ENCODE data around the gene KMT2D. TPM values are rescaled to one million over a fixed set of nuclear protein-coding genes. Genes with fewer than 3 reads are reported as not detected.

The KMT2D gene
- total and polyA plus RNA-seq, 2 of the 8 experiments (the other 6 are each of a cell fraction or from before 2014, with no cell fraction given), result 9.1 to 86.3 TPM

DNA sequence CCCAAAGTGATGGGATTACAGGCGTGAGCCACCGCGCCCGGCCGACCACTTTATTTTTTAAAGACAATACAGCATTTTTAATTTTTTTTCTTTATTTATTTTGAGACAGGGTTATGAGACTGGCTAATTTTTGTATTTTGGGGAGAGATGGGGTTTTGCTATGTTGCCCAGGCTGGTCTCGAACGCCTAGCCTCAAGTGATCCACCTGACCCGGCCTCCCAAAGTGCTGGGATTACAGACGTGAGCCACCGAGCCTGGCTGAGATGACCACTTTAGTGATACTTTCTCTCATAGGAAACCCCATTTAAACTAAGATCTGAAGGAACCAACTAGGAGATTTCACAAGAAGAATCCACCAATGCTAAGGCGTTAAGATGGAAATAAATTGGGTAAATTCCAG lies 10.4 kb upstream of the KMT2D start (continued):
- TF ChIP-seq, protein P1, sequence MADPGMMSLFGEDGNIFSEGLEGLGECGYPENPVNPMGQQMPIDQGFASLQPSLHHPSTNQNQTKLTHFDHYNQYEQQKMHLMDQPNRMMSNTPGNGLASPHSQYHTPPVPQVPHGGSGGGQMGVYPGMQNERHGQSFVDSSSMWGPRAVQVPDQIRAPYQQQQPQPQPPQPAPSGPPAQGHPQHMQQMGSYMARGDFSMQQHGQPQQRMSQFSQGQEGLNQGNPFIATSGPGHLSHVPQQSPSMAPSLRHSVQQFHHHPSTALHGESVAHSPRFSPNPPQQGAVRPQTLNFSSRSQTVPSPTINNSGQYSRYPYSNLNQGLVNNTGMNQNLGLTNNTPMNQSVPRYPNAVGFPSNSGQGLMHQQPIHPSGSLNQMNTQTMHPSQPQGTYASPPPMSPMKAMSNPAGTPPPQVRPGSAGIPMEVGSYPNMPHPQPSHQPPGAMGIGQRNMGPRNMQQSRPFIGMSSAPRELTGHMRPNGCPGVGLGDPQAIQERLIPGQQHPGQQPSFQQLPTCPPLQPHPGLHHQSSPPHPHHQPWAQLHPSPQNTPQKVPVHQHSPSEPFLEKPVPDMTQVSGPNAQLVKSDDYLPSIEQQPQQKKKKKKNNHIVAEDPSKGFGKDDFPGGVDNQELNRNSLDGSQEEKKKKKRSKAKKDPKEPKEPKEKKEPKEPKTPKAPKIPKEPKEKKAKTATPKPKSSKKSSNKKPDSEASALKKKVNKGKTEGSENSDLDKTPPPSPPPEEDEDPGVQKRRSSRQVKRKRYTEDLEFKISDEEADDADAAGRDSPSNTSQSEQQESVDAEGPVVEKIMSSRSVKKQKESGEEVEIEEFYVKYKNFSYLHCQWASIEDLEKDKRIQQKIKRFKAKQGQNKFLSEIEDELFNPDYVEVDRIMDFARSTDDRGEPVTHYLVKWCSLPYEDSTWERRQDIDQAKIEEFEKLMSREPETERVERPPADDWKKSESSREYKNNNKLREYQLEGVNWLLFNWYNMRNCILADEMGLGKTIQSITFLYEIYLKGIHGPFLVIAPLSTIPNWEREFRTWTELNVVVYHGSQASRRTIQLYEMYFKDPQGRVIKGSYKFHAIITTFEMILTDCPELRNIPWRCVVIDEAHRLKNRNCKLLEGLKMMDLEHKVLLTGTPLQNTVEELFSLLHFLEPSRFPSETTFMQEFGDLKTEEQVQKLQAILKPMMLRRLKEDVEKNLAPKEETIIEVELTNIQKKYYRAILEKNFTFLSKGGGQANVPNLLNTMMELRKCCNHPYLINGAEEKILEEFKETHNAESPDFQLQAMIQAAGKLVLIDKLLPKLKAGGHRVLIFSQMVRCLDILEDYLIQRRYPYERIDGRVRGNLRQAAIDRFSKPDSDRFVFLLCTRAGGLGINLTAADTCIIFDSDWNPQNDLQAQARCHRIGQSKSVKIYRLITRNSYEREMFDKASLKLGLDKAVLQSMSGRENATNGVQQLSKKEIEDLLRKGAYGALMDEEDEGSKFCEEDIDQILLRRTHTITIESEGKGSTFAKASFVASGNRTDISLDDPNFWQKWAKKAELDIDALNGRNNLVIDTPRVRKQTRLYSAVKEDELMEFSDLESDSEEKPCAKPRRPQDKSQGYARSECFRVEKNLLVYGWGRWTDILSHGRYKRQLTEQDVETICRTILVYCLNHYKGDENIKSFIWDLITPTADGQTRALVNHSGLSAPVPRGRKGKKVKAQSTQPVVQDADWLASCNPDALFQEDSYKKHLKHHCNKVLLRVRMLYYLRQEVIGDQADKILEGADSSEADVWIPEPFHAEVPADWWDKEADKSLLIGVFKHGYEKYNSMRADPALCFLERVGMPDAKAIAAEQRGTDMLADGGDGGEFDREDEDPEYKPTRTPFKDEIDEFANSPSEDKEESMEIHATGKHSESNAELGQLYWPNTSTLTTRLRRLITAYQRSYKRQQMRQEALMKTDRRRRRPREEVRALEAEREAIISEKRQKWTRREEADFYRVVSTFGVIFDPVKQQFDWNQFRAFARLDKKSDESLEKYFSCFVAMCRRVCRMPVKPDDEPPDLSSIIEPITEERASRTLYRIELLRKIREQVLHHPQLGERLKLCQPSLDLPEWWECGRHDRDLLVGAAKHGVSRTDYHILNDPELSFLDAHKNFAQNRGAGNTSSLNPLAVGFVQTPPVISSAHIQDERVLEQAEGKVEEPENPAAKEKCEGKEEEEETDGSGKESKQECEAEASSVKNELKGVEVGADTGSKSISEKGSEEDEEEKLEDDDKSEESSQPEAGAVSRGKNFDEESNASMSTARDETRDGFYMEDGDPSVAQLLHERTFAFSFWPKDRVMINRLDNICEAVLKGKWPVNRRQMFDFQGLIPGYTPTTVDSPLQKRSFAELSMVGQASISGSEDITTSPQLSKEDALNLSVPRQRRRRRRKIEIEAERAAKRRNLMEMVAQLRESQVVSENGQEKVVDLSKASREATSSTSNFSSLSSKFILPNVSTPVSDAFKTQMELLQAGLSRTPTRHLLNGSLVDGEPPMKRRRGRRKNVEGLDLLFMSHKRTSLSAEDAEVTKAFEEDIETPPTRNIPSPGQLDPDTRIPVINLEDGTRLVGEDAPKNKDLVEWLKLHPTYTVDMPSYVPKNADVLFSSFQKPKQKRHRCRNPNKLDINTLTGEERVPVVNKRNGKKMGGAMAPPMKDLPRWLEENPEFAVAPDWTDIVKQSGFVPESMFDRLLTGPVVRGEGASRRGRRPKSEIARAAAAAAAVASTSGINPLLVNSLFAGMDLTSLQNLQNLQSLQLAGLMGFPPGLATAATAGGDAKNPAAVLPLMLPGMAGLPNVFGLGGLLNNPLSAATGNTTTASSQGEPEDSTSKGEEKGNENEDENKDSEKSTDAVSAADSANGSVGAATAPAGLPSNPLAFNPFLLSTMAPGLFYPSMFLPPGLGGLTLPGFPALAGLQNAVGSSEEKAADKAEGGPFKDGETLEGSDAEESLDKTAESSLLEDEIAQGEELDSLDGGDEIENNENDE (IDR thresholded peaks at IDR 0.05; ENCODE audit: insufficient replicate concordance, low read length), result no peak
- no peak for TF ChIP-seq CEBPB (IDR thresholded peaks at IDR 0.05; ENCODE audit: low read depth, low read length)
- TF ChIP-seq HDAC6 (IDR thresholded peaks at IDR 0.05; ENCODE audit: low read depth, low read length), result no peak
- TF ChIP-seq GABPA (IDR thresholded peaks at IDR 0.05; ENCODE audit: borderline replicate concordance, insufficient read depth, low read length), result no peak
- TF ChIP-seq SP1 (IDR thresholded peaks at IDR 0.05; ENCODE audit: low read depth, low read length), result no peak
- TF ChIP-seq, protein P2, sequence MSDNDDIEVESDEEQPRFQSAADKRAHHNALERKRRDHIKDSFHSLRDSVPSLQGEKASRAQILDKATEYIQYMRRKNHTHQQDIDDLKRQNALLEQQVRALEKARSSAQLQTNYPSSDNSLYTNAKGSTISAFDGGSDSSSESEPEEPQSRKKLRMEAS (IDR thresholded peaks at IDR 0.05), result no peak
- TF ChIP-seq BRCA1 (IDR thresholded peaks at IDR 0.05; ENCODE audit: low read depth, low read length), result no peak
- no peak for TF ChIP-seq SIN3A (conservative IDR thresholded peaks at IDR 0.05 in 1 of 2, IDR thresholded peaks at IDR 0.05 in 1 of 2; ENCODE audit: low read depth in 1 of 2, low read length in 2 of 2)
- no peak for TF ChIP-seq KDM1A (IDR thresholded peaks at IDR 0.05; ENCODE audit: borderline replicate concordance, low read length)
- TF ChIP-seq CBX5 (IDR thresholded peaks at IDR 0.05; ENCODE audit: low read depth, low read length), result no peak
- no peak for TF ChIP-seq EP300 (IDR thresholded peaks at IDR 0.05; ENCODE audit: borderline replicate concordance in 1 of 2, low read depth in 2 of 2, low read length in 2 of 2)
- TF ChIP-seq TBP (IDR thresholded peaks at IDR 0.05; ENCODE audit: low read depth, low read length), result no peak

Data from H1 (cell line).